GM04503 (cell line): ENCODE measurements around the gene GSDMA.
A peak's percentile ranks its signal among the peaks of the same experiment; 100 is the strongest.
"Not testable (repeated sequence)": the region's sequence is repeated elsewhere in the genome, so short reads cannot be mapped to it uniquely, and the experiment has no call there.

Experiments used
- DNase-seq: peaks from one replicate; pipeline ENCODE4 v3.0.0-alpha.2; 2012; ENCODE audit warnings: low read depth

GSDMA gene

GRCh38 chr17:39996800-39997199, 34.0 kb downstream of the GSDMA start:
- no peak for DNase-seq

- DNase-seq = no peak
Measured at GRCh38 chr17:39997543-39997942, 34.7 kb downstream of the GSDMA start.

GRCh38 chr17:39999067-39999466, 36.3 kb downstream of the GSDMA start:
- DNase-seq = no peak

GRCh38 chr17:40000161-40000560, 37.4 kb downstream of the GSDMA start:
- no peak for DNase-seq

GRCh38 chr17:40001335-40001734, 38.5 kb downstream of the GSDMA start:
- DNase-seq = not testable (repeated sequence)

GRCh38 chr17:40004072-40004471, 41.3 kb downstream of the GSDMA start:
- DNase-seq = no peak

- no peak for DNase-seq
Measured at GRCh38 chr17:40004712-40005111, 41.9 kb downstream of the GSDMA start.

- DNase-seq = no peak
Measured at GRCh38 chr17:40005520-40005919, 42.7 kb downstream of the GSDMA start.

- DNase-seq = not testable (repeated sequence)
Measured at GRCh38 chr17:40010946-40011500, 48.2 kb downstream of the GSDMA start.

GRCh38 chr17:40012017-40012647, 49.3 kb downstream of the GSDMA start:
- DNase-seq = not testable (repeated sequence)

- no peak for DNase-seq
Measured at GRCh38 chr17:40014375-40014980, 51.7 kb downstream of the GSDMA start.

- no peak for DNase-seq
Measured at GRCh38 chr17:40015005-40015997, 52.5 kb downstream of the GSDMA start, which contains the start of gene CSF3. Gene CSF3 (plus strand): TSS chr17:40015440. CDS start chr17:40015475, 35 bp downstream.

GRCh38 chr17:40015998-40016985, 53.5 kb downstream of the GSDMA start:
- no peak for DNase-seq

GRCh38 chr17:40017422-40018080, 54.7 kb downstream of the GSDMA start:
- DNase-seq = no peak

GRCh38 chr17:40018211-40019121, 55.7 kb downstream of the GSDMA start:
- no peak for DNase-seq

GRCh38 chr17:40019140-40019991, 56.6 kb downstream of the GSDMA start:
- DNase-seq = no peak

GRCh38 chr17:40020146-40020545, 57.3 kb downstream of the GSDMA start:
- DNase-seq = no peak

GRCh38 chr17:40021451-40021971, 58.7 kb downstream of the GSDMA start:
- DNase-seq = peak; percentile 42
